DOHH2 (cell line): Measurements from ENCODE around the gene MTHFSD.

Experiments
- H3F3A ChIP-seq: fragments of 200-600 bp; sonication (generic), shearing (Covaris generic); 2 replicates; pipeline ENCODE4 v1.6.0; 2016; ENCODE audit warnings: antibody characterized with exemption, mild to moderate bottlenecking; ENCODE audit not compliant: control insufficient read depth, insufficient read depth
- H3K27ac ChIP-seq: fragments of 200-600 bp; sonication (generic); 2 replicates; pipeline ENCODE4 v1.5.1; 2014; ENCODE audit warnings: low read depth, mild to moderate bottlenecking, low read length, moderate library complexity
- H3K27me3 ChIP-seq: fragments of 200-600 bp; sonication (generic); 2 replicates; pipeline ENCODE4 v1.6.1; 2014; ENCODE audit warnings: mild to moderate bottlenecking, low read length, mixed read lengths; ENCODE audit not compliant: control insufficient read depth
- H3K36me3 ChIP-seq: fragments of 200-600 bp; sonication (generic); 2 replicates; pipeline ENCODE4 v1.6.1; 2014; ENCODE audit warnings: mild to moderate bottlenecking, low read length, moderate library complexity, mixed read lengths; ENCODE audit not compliant: control insufficient read depth
- H3K4me1 ChIP-seq: fragments of 200-600 bp; sonication (generic); 2 replicates; pipeline ENCODE4 v1.6.1; 2014; ENCODE audit warnings: mild to moderate bottlenecking, low read length, mixed read lengths; ENCODE audit not compliant: control insufficient read depth
- H3K4me2 ChIP-seq: fragments of 200-600 bp; sonication (generic); 2 replicates; pipeline ENCODE4 v1.6.0; 2014; ENCODE audit warnings: mild to moderate bottlenecking, low read length, moderate library complexity
- H3K4me3 ChIP-seq: fragments of 200-600 bp; sonication (generic); 2 replicates; pipeline ENCODE4 v1.5.1; 2014; ENCODE audit warnings: mild to moderate bottlenecking, low read length, mixed read lengths
- H3K79me2 ChIP-seq: fragments of 200-600 bp; sonication (generic); 2 replicates; pipeline ENCODE4 v1.6.1; 2014; ENCODE audit warnings: mild to moderate bottlenecking, low read length, mixed read lengths; ENCODE audit not compliant: control insufficient read depth
- H3K9me2 ChIP-seq: fragments of 200-600 bp; sonication (generic); replicated peaks from 2 replicates; pipeline ENCODE4 v1.6.1; 2014; ENCODE audit warnings: mild to moderate bottlenecking, low read length, mixed read lengths; ENCODE audit not compliant: control insufficient read depth
- H3K9me3 ChIP-seq: fragments of 200-600 bp; sonication (generic); 2 replicates; pipeline ENCODE4 v1.6.1; 2014; ENCODE audit warnings: antibody characterized with exemption, low read length, mixed read lengths; ENCODE audit not compliant: control insufficient read depth, insufficient read depth
- H4K20me1 ChIP-seq: fragments of 200-600 bp; sonication (generic); 2 replicates; pipeline ENCODE4 v1.6.0; 2014; ENCODE audit warnings: low read depth, mild to moderate bottlenecking, antibody characterized with exemption, low read length, moderate library complexity; ENCODE audit not compliant: control insufficient read depth, insufficient read depth
- CTCF ChIP-seq: fragments of 200-600 bp; sonication (generic); IDR thresholded peaks from one replicate; pipeline ENCODE4 v1.5.1; 2014; ENCODE audit warnings: antibody characterized with exemption, mild to moderate bottlenecking, low read depth, low read length; ENCODE audit not compliant: poor library complexity, severe bottlenecking
- EZH2phosphoT487 ChIP-seq: fragments of 200-600 bp; sonication (generic); IDR thresholded peaks from 2 replicates; pipeline ENCODE4 v1.6.1; 2017; ENCODE audit warnings: borderline replicate concordance, mild to moderate bottlenecking, antibody characterized with exemption, low read length, moderate library complexity, mixed read lengths

MTHFSD gene

GRCh38 chr16:86556576-86556975, 1.5 kb upstream of the MTHFSD start:
- no peaks in the 10 kb centered on the region for H3K27me3 ChIP-seq
- peaks cover 23% of the 10 kb centered on the region for H3K36me3 ChIP-seq
- peaks cover 12% of the 10 kb centered on the region for H3K4me1 ChIP-seq
- no peak overlapping the region for H3K27ac ChIP-seq
- H3K9me2 ChIP-seq = no peaks in the 10 kb centered on the region
- H3K9me3 ChIP-seq = 0 out of 2 replicates have a peak, but pooled peaks cover 3% of the 10 kb centered on the region
- TF ChIP-seq CTCF (no peak), EZH2phosphoT487 (no peak)
- no peak overlapping the region for H3K4me3 ChIP-seq
- H3K4me2 ChIP-seq = no peak overlapping the region
- H3K79me2 ChIP-seq = peaks cover 25% of the 10 kb centered on the region
- no peaks in the 10 kb centered on the region for H4K20me1 ChIP-seq
- peaks cover 5% of the 10 kb centered on the region; the same call in 1 of the 2 replicates for H3F3A ChIP-seq

- Histone ChIP-seq H3K4me1 (peaks cover 12% of the 10 kb centered on the region), H3F3A (peaks cover 5% of the 10 kb centered on the region; the same call in 1 of the 2 replicates), H3K27me3 (no peaks in the 10 kb centered on the region), H3K4me3 (peak overlapping the region; percentile 92), H3K9me3 (0 out of 2 replicates have a peak, but pooled peaks cover 3% of the 10 kb centered on the region), H3K36me3 (peaks cover 29% of the 10 kb centered on the region), H3K27ac (no peak overlapping the region), H3K79me2 (peaks cover 25% of the 10 kb centered on the region), H3K4me2 (peak overlapping the region; percentile 87), H4K20me1 (no peaks in the 10 kb centered on the region), H3K9me2 (no peaks in the 10 kb centered on the region)
- TF ChIP-seq CTCF (no peak), EZH2phosphoT487 (no peak)
Observed at GRCh38 chr16:86555704-86556075, 655 bp upstream of the MTHFSD start.

GRCh38 chr16:86554599-86554916, 477 bp downstream of the MTHFSD start:
- peaks cover 40% of the 10 kb centered on the region for H3K36me3 ChIP-seq
- peaks cover 12% of the 10 kb centered on the region for H3K4me1 ChIP-seq
- H3K4me2 ChIP-seq = peak overlapping the region; percentile 87
- no peaks in the 10 kb centered on the region for H3K27me3 ChIP-seq
- peak overlapping the region; percentile 29 for H3K27ac ChIP-seq
- H3K9me3 ChIP-seq = 0 out of 2 replicates have a peak, but pooled peaks cover 3% of the 10 kb centered on the region
- peak overlapping the region; percentile 92 for H3K4me3 ChIP-seq
- H3F3A ChIP-seq = peaks cover 5% of the 10 kb centered on the region; the same call in 1 of the 2 replicates
- H4K20me1 ChIP-seq = no peaks in the 10 kb centered on the region
- H3K9me2 ChIP-seq = no peaks in the 10 kb centered on the region
- no peak for TF ChIP-seq EZH2phosphoT487
- peak; percentile 6 for TF ChIP-seq CTCF
- peaks cover 25% of the 10 kb centered on the region for H3K79me2 ChIP-seq

- Histone ChIP-seq H3K9me2 (no peaks in the 10 kb centered on the region), H3K4me1 (peaks cover 12% of the 10 kb centered on the region), H3K4me3 (no peak overlapping the region), H4K20me1 (no peaks in the 10 kb centered on the region), H3K36me3 (peaks cover 43% of the 10 kb centered on the region), H3K9me3 (0 out of 2 replicates have a peak, but pooled peaks cover 3% of the 10 kb centered on the region), H3K79me2 (peaks cover 25% of the 10 kb centered on the region), H3K27ac (no peak overlapping the region), H3K4me2 (no peak overlapping the region), H3K27me3 (no peaks in the 10 kb centered on the region), H3F3A (peaks cover 5% of the 10 kb centered on the region; the same call in 1 of the 2 replicates)
- TF ChIP-seq CTCF = no peak
- no peak for TF ChIP-seq EZH2phosphoT487
Observed at GRCh38 chr16:86553356-86553755, 1.7 kb downstream of the MTHFSD start.
